ENCODE results near the gene P2RX1. TPM values are rescaled to one million over a fixed set of nuclear protein-coding genes. Genes with fewer than 3 reads are reported as not detected.

The P2RX1 gene
- total and polyA plus RNA-seq, 2 of the 4 experiments (the other 2 are of a cell fraction) = not detected

- WGBS, 2 experiments (ENCODE audit: extremely low coverage in 2 of 2, insufficient read length in 1 of 2) = 18% methylated on average over 5 of the region's 12 CpGs; no CpG with 5 or more reads in 1 of the 2 experiments
- H3K18ac ChIP-seq (ENCODE audit: low read depth, low read length) = no peak overlapping the region
Observed at GRCh38 chr17:3891626-3892094, 24.6 kb downstream of the P2RX1 start.

More at GRCh38 chr17:3891626-3892094, 24.6 kb downstream of the P2RX1 start:
- TF ChIP-seq FOS (IDR thresholded peaks at IDR 0.05; ENCODE audit: low read depth, low read length) = no peak
- TF ChIP-seq POLR2A (IDR thresholded peaks at IDR 0.05; ENCODE audit: low read depth, low read length) = no peak
- TF ChIP-seq NFE2L2 (IDR thresholded peaks at IDR 0.05; ENCODE audit: low read depth, low read length) = no peak
- no peak for TF ChIP-seq USF2 (IDR thresholded peaks at IDR 0.05; ENCODE audit: low read depth, low read length)
- TF ChIP-seq CEBPB (IDR thresholded peaks at IDR 0.05; ENCODE audit: low read depth, low read length) = no peak
- no peak for TF ChIP-seq MXI1 (IDR thresholded peaks at IDR 0.05; ENCODE audit: borderline replicate concordance, low read depth, low read length)
- no peak for TF ChIP-seq CTCF (conservative IDR thresholded peaks at IDR 0.05; ENCODE audit: low read depth, low read length)
- no peak for TF ChIP-seq RAD21 (IDR thresholded peaks at IDR 0.05; ENCODE audit: low read length)
- TF ChIP-seq ELK1 (IDR thresholded peaks at IDR 0.05; ENCODE audit: borderline replicate concordance, low read depth, low read length) = no peak
- TF ChIP-seq MAFK (IDR thresholded peaks at IDR 0.05; ENCODE audit: low read depth, low read length) = no peak
- TF ChIP-seq MAZ (IDR thresholded peaks at IDR 0.05; ENCODE audit: borderline replicate concordance, low read depth, low read length) = no peak
- no peak for TF ChIP-seq SMC3 (IDR thresholded peaks at IDR 0.05; ENCODE audit: low read depth, low read length)
- no peak for TF ChIP-seq CHD1 (IDR thresholded peaks at IDR 0.05; ENCODE audit: low read depth, low read length)
- TF ChIP-seq RFX5 (IDR thresholded peaks at IDR 0.05; ENCODE audit: low read depth, low read length) = no peak
- Histone ChIP-seq H4K8ac (ENCODE audit: low read depth in 2 of 2, low read length in 2 of 2) (peak overlapping the region in 1 of 2 experiments; percentile 40; a peak in 2 of 4 replicates), H2BK5ac (ENCODE audit: low read depth, low read length, poor library complexity, severe bottlenecking) (peak overlapping the region; percentile 37), H3K4ac (ENCODE audit: low read depth, low read length) (peak overlapping the region; percentile 42; the same call in 1 of the 2 replicates), H3K23ac (ENCODE audit: low read depth, low read length) (0 out of 2 replicates have a peak overlapping the region, but pooled peaks have one; percentile 32), H4K5ac (ENCODE audit: low read depth, low read length) (no peak overlapping the region), H3K79me1 (ENCODE audit: low read depth in 1 of 2, low read length in 2 of 2) (peaks cover 11 to 52% of the 10 kb centered on the region in 2 experiments; a peak in 3 of 4 replicates), H3K4me1 (ENCODE audit: control insufficient read depth, insufficient read depth, low read length) (peaks cover 41% of the 10 kb centered on the region), H2BK15ac (ENCODE audit: low read depth, low read length) (peak overlapping the region; percentile 34; the same call in 1 of the 3 replicates), H3K9me1 (ENCODE audit: insufficient read depth, low read length) (peaks cover 29% of the 10 kb centered on the region), H4K91ac (ENCODE audit: insufficient read depth, low read depth, low read length) (peak overlapping the region; percentile 72; the same call in 1 of the 2 replicates), H3K4me2 (ENCODE audit: low read depth, low read length) (peak overlapping the region; percentile 87), H2BK20ac (ENCODE audit: low read depth, low read length) (no peak overlapping the region), H2AK5ac (ENCODE audit: low read depth, low read length) (peak overlapping the region; percentile 84), H3K14ac (replicated peaks; ENCODE audit: low read depth, low read length) (peak overlapping the region; percentile 52; the same call in 1 of the 2 replicates), H2BK120ac (ENCODE audit: low read depth, low read length) (peak overlapping the region; percentile 35; the same call in 1 of the 2 replicates), H3K9ac (ENCODE audit: low read depth, low read length) (no peak overlapping the region), H3K56ac (ENCODE audit: extremely low read depth, insufficient read depth, low read length) (no peak overlapping the region), H2AK9ac (replicated peaks; ENCODE audit: low read depth, low read length, poor library complexity) (peak overlapping the region; percentile 90), H4K20me1 (ENCODE audit: insufficient read depth, low read length) (peaks cover 6% of the 10 kb centered on the region; the same call in 1 of the 2 replicates), H3K27me3 (ENCODE audit: control insufficient read depth, insufficient read depth, low read length) (no peaks in the 10 kb centered on the region), H3K27ac (ENCODE audit: insufficient read depth, low read length) (no peak overlapping the region; the same call in 1 of the 2 replicates), H3K4me3 (ENCODE audit: insufficient read depth, low read depth, low read length) (peak overlapping the region; percentile 67), H3K36me3 (ENCODE audit: control insufficient read depth, insufficient read depth, low read length) (no peaks in the 10 kb centered on the region), H3K9me3 (ENCODE audit: control insufficient read depth, insufficient read depth, low read length) (no peaks in the 10 kb centered on the region), H2AFZ (replicated peaks; ENCODE audit: low read length, poor library complexity) (peak overlapping the region; percentile 92)
- POLR2A ChIA-PET (ENCODE audit: unreplicated experiment) = no interaction called here
- ATAC-seq (ENCODE audit: low read depth) = no peak
- no TSS peak for BruUV-seq (replicated peaks)
- DNase-seq = peak; percentile 15
- dilution Hi-C loops (cut with HindIII; ENCODE audit: low sequenced_read_pairs, unreplicated experiment) (no loop called here), in situ Hi-C loops (cut with MboI; ENCODE audit: low sequenced_read_pairs) (no loop called here), intact Hi-C loops (cut with micrococcal nuclease) (loop anchor here (2.0 kb wide), 1 partner anchor 45 kb away; the partner anchor contains the start of gene NCBP3)
- CTCF ChIA-PET = no interaction called here
